GM10266 (cell line): Measurements from ENCODE around the gene IDH2.

ENCODE experiments used
- DNase-seq: peaks from one replicate; pipeline ENCODE4 v3.0.0; 2012; ENCODE audit errors: extremely low spot score
- CTCF ChIP-seq: IDR thresholded peaks from 2 replicates; pipeline ENCODE4 v1.5.1; 2012; ENCODE audit warnings: mild to moderate bottlenecking, low read depth; ENCODE audit not compliant: control insufficient read depth, insufficient read depth; ENCODE audit errors: missing control alignments

IDH2 gene

GRCh38 chr15:90126596-90127435, 24.5 kb upstream of the IDH2 start:
- TF ChIP-seq CTCF: no peak
- DNase-seq: no peak

- DNase-seq: no peak
- TF ChIP-seq CTCF: no peak
These were observed 23.8 kb upstream of the IDH2 start for GRCh38 chr15:90126022-90126421.

- TF ChIP-seq CTCF: no peak
- DNase-seq: no peak
These were observed 22.2 kb upstream of the IDH2 start for GRCh38 chr15:90124507-90124906.

- TF ChIP-seq CTCF: no peak
- no peak for DNase-seq
These were observed 18.8 kb upstream of the IDH2 start for GRCh38 chr15:90121086-90121485.

- TF ChIP-seq CTCF: no peak
- DNase-seq: no peak
These were observed 17.1 kb upstream of the IDH2 start for GRCh38 chr15:90119367-90119766.

GRCh38 chr15:90115783-90116182, 13.5 kb upstream of the IDH2 start:
- DNase-seq: no peak

GRCh38 chr15:90114451-90114901, 12.2 kb upstream of the IDH2 start:
- no peak for DNase-seq
- no peak for TF ChIP-seq CTCF

More at GRCh38 chr15:90115783-90116182, 13.5 kb upstream of the IDH2 start:
- TF ChIP-seq CTCF: no peak
